Activated T-helper 1 cell treated with anti-CD3 and anti-CD28 coated beads, Interleukin-12 subunit alpha, Interleukin-12 subunit beta, Interleukin-2, Interleukin-4 antibody, amounts not matched to agents 30 ng/mL and 10 ng/mL and 1 ng/mL, durations not matched to agents 14 hours and 24 hours and 36 hours (primary cell): ENCODE results near the gene ATP9B. TPM values are rescaled to one million over a fixed set of nuclear protein-coding genes. Genes with fewer than 3 reads are reported as not detected.
A peak's percentile ranks its signal among the peaks of the same experiment; 100 is the strongest.
"Not testable (repeated sequence)": the region's sequence is repeated elsewhere in the genome, so short reads cannot be mapped to it uniquely, and the experiment has no call there.

Experiments used
- DNase-seq: peaks from one replicate; pipeline ENCODE4 v3.0.0; 2021; ENCODE audit warnings: low spot score
- H3K27ac Mint-ChIP-seq: one replicate; pipeline ENCODE4 v1.8.0; 2021; ENCODE audit warnings: mild to moderate bottlenecking, mixed read lengths
- H3K27me3 Mint-ChIP-seq: one replicate; pipeline ENCODE4 v1.8.0; 2022; ENCODE audit warnings: mild to moderate bottlenecking, moderate library complexity, mixed read lengths; ENCODE audit not compliant: insufficient read depth
- H3K36me3 Mint-ChIP-seq: one replicate; pipeline ENCODE4 v1.8.0; 2021; ENCODE audit warnings: low read depth, mixed read lengths
- H3K4me1 Mint-ChIP-seq: one replicate; pipeline ENCODE4 v1.8.0; 2021; ENCODE audit warnings: low read depth, mixed read lengths
- H3K4me3 Mint-ChIP-seq: one replicate; pipeline ENCODE4 v1.8.0; 2021; ENCODE audit warnings: mild to moderate bottlenecking, moderate library complexity, mixed read lengths
- H3K9me3 Mint-ChIP-seq: one replicate; pipeline ENCODE4 v1.8.0; 2021; ENCODE audit warnings: mixed read lengths
- intact Hi-C: fragments of 100-400 bp; cut with micrococcal nuclease; formaldehyde crosslinking; loops from one replicate; pipeline ENCODE4 v1.15.1; 2024
- total RNA-seq: library from RNA; stranded (reverse); gene quantifications from 2 replicates; pipeline ENCODE4 v1.2.3, GENCODE V29; 2022

Gene ATP9B
- total RNA-seq, 1 donor from 2014 or later: 26.1 TPM

GRCh38 chr18:79376661-79377060 lies 307.5 kb downstream of the ATP9B start:
- Mint-ChIP-seq H3K4me1 (peaks cover 20% of the 10 kb centered on the region), H3K27ac (peak overlapping the region; percentile 29)
- DNase-seq, H3K27me3 Mint-ChIP-seq, H3K36me3 Mint-ChIP-seq, H3K4me3 Mint-ChIP-seq, H3K9me3 Mint-ChIP-seq, intact Hi-C loops: not testable (repeated sequence)

- Mint-ChIP-seq H3K36me3 (peaks cover 4% of the 10 kb centered on the region), H3K4me1 (peaks cover 14% of the 10 kb centered on the region), H3K4me3 (no peak overlapping the region), H3K27ac (no peak overlapping the region), H3K27me3 (no peaks in the 10 kb centered on the region), H3K9me3 (no peaks in the 10 kb centered on the region)
- DNase-seq: no peak
- intact Hi-C loops: no loop called here
Measured at GRCh38 chr18:79377187-79377891, 308.1 kb downstream of the ATP9B start.

- Mint-ChIP-seq H3K4me3 (no peak overlapping the region), H3K36me3 (peaks cover 4% of the 10 kb centered on the region), H3K27me3 (no peaks in the 10 kb centered on the region), H3K27ac (no peak overlapping the region), H3K9me3 (no peaks in the 10 kb centered on the region), H3K4me1 (peaks cover 14% of the 10 kb centered on the region)
- intact Hi-C loops: loop anchor here (1.0 kb wide), 4 partner anchors 17 to 266 kb away; partner anchors contain the start of gene NFATC1
- peak; percentile 76 for DNase-seq
Measured at GRCh38 chr18:79378536-79379250, 309.5 kb downstream of the ATP9B start.

GRCh38 chr18:79379251-79379905 lies 310.2 kb downstream of the ATP9B start:
- H3K27me3 Mint-ChIP-seq: no peaks in the 10 kb centered on the region
- peaks cover 4% of the 10 kb centered on the region for H3K36me3 Mint-ChIP-seq
- intact Hi-C loops: loop anchor here (1.0 kb wide), 4 partner anchors 16 to 265 kb away; partner anchors contain the start of gene NFATC1
- peaks cover 14% of the 10 kb centered on the region for H3K4me1 Mint-ChIP-seq
- H3K27ac Mint-ChIP-seq: no peak overlapping the region
- H3K4me3 Mint-ChIP-seq: no peak overlapping the region
- no peaks in the 10 kb centered on the region for H3K9me3 Mint-ChIP-seq
- no peak for DNase-seq

GRCh38 chr18:79379931-79380815 lies 311.0 kb downstream of the ATP9B start:
- no peaks in the 10 kb centered on the region for H3K27me3 Mint-ChIP-seq
- H3K9me3 Mint-ChIP-seq: no peaks in the 10 kb centered on the region
- H3K4me3 Mint-ChIP-seq: no peak overlapping the region
- H3K36me3 Mint-ChIP-seq: peaks cover 4% of the 10 kb centered on the region
- intact Hi-C loops: loop anchor here (1.0 kb wide), 4 partner anchors 15 to 264 kb away; partner anchors contain the start of gene NFATC1
- no peak for DNase-seq
- peaks cover 14% of the 10 kb centered on the region for H3K4me1 Mint-ChIP-seq
- no peak overlapping the region for H3K27ac Mint-ChIP-seq

- Mint-ChIP-seq H3K27ac (no peak overlapping the region), H3K27me3 (no peaks in the 10 kb centered on the region), H3K36me3 (peaks cover 4% of the 10 kb centered on the region), H3K9me3 (no peaks in the 10 kb centered on the region), H3K4me3 (no peak overlapping the region), H3K4me1 (peaks cover 14% of the 10 kb centered on the region)
- intact Hi-C loops: no loop called here
- DNase-seq: peak; percentile 58
Measured at GRCh38 chr18:79380816-79381806, 311.9 kb downstream of the ATP9B start.

- Mint-ChIP-seq H3K4me1 (peaks cover 14% of the 10 kb centered on the region), H3K27ac (no peak overlapping the region), H3K27me3 (no peaks in the 10 kb centered on the region), H3K4me3 (no peak overlapping the region), H3K9me3 (no peaks in the 10 kb centered on the region), H3K36me3 (peaks cover 2% of the 10 kb centered on the region)
- no peak for DNase-seq
- intact Hi-C loops: no loop called here
Measured at GRCh38 chr18:79381811-79382311, 312.7 kb downstream of the ATP9B start.

- peaks cover 2% of the 10 kb centered on the region for H3K36me3 Mint-ChIP-seq
- peaks cover 19% of the 10 kb centered on the region for H3K4me1 Mint-ChIP-seq
- H3K27me3 Mint-ChIP-seq: peaks cover 3% of the 10 kb centered on the region
- no peak for DNase-seq
- H3K4me3 Mint-ChIP-seq: no peak overlapping the region
- no peak overlapping the region for H3K27ac Mint-ChIP-seq
- H3K9me3 Mint-ChIP-seq: no peaks in the 10 kb centered on the region
- intact Hi-C loops: no loop called here
Measured at GRCh38 chr18:79382681-79383387, 313.6 kb downstream of the ATP9B start.

- Mint-ChIP-seq H3K4me1 (peaks cover 15% of the 10 kb centered on the region), H3K9me3 (no peaks in the 10 kb centered on the region), H3K27me3 (peaks cover 3% of the 10 kb centered on the region), H3K36me3 (peaks cover 2% of the 10 kb centered on the region), H3K27ac (no peak overlapping the region), H3K4me3 (no peak overlapping the region)
- no peak for DNase-seq
- intact Hi-C loops: no loop called here
Measured at GRCh38 chr18:79383388-79384056, 314.3 kb downstream of the ATP9B start.

GRCh38 chr18:79384151-79384807 lies 315.1 kb downstream of the ATP9B start:
- intact Hi-C loops: no loop called here
- H3K27me3 Mint-ChIP-seq: peaks cover 5% of the 10 kb centered on the region
- H3K9me3 Mint-ChIP-seq: no peaks in the 10 kb centered on the region
- no peak overlapping the region for H3K4me3 Mint-ChIP-seq
- peaks cover 9% of the 10 kb centered on the region for H3K4me1 Mint-ChIP-seq
- no peak for DNase-seq
- H3K36me3 Mint-ChIP-seq: no peaks in the 10 kb centered on the region
- H3K27ac Mint-ChIP-seq: no peak overlapping the region
